ENCODE measurements around the gene DCAF11.

The DCAF11 gene

GRCh38 chr14:24071144-24071697, 43.4 kb upstream of the DCAF11 start, which contains the start of gene CPNE6:
CPNE6 (plus strand) TSS chr14:24071562; CDS start chr14:24072937, 1,375 bp downstream.
- ATAC-seq: no peak
- TF ChIP-seq OSR1 (CRISPR knock-in tag; IDR thresholded peaks at IDR 0.05) (no peak), ARNTL (CRISPR knock-in tag; IDR thresholded peaks at IDR 0.05; ENCODE audit: borderline replicate concordance, low read depth) (no peak), ZNF70 (CRISPR knock-in tag; IDR thresholded peaks at IDR 0.05) (no peak), TOX (CRISPR knock-in tag; IDR thresholded peaks at IDR 0.05; ENCODE audit: borderline replicate concordance) (no peak), PPARA (CRISPR knock-in tag; IDR thresholded peaks at IDR 0.05; ENCODE audit: borderline replicate concordance) (no peak)

GRCh38 chr14:24071836-24072430, 42.6 kb upstream of the DCAF11 start:
- no peak for ATAC-seq
- TF ChIP-seq POU6F1 (CRISPR knock-in tag; IDR thresholded peaks at IDR 0.05; ENCODE audit: borderline replicate concordance, low read depth): no peak
- TF ChIP-seq TCF4 (CRISPR knock-in tag; IDR thresholded peaks at IDR 0.05; ENCODE audit: borderline replicate concordance): no peak
- no peak for TF ChIP-seq TSHZ2 (CRISPR knock-in tag; IDR thresholded peaks at IDR 0.05)

GRCh38 chr14:24072436-24072835, 42.1 kb upstream of the DCAF11 start:
- no peak for ATAC-seq
- no peak for TF ChIP-seq POU6F1 (CRISPR knock-in tag; IDR thresholded peaks at IDR 0.05; ENCODE audit: borderline replicate concordance, low read depth)
- no peak for TF ChIP-seq CSRNP3 (CRISPR knock-in tag; IDR thresholded peaks at IDR 0.05)
- no peak for TF ChIP-seq CREB5 (CRISPR knock-in tag; IDR thresholded peaks at IDR 0.05; ENCODE audit: low read depth)
- TF ChIP-seq GLIS3 (CRISPR knock-in tag; IDR thresholded peaks at IDR 0.05): no peak
- TF ChIP-seq TSHZ2 (CRISPR knock-in tag; IDR thresholded peaks at IDR 0.05): no peak
- no peak for TF ChIP-seq ZC3H10 (CRISPR knock-in tag; IDR thresholded peaks at IDR 0.05)
- TF ChIP-seq ISL1 (CRISPR knock-in tag; IDR thresholded peaks at IDR 0.05): no peak
- no peak for TF ChIP-seq CSDC2 (CRISPR knock-in tag; IDR thresholded peaks at IDR 0.05)
- no peak for TF ChIP-seq PPARA (CRISPR knock-in tag; IDR thresholded peaks at IDR 0.05; ENCODE audit: borderline replicate concordance)
- TF ChIP-seq BACH2 (CRISPR knock-in tag; IDR thresholded peaks at IDR 0.05; ENCODE audit: borderline replicate concordance): no peak
- no peak for TF ChIP-seq ZNF8 (CRISPR knock-in tag; IDR thresholded peaks at IDR 0.05)
- no peak for TF ChIP-seq TCF4 (CRISPR knock-in tag; IDR thresholded peaks at IDR 0.05; ENCODE audit: borderline replicate concordance)
- TF ChIP-seq ARNTL (CRISPR knock-in tag; IDR thresholded peaks at IDR 0.05; ENCODE audit: borderline replicate concordance, low read depth): no peak
- no peak for TF ChIP-seq ZNF565 (CRISPR knock-in tag; conservative IDR thresholded peaks at IDR 0.05; ENCODE audit: low read depth)
